ENCODE data around the gene TMEM270.

- TF ChIP-seq POLR2A (IDR thresholded peaks at IDR 0.05) (no peak), EP300 (IDR thresholded peaks at IDR 0.05) (no peak), CTCF (IDR thresholded peaks at IDR 0.05) (no peak)
Observed at GRCh38 chr7:73876361-73876760, 15.4 kb downstream of the TMEM270 start.
